Renal cortex interstitium (tissue), 11 donors: ENCODE data around the gene ATRIP. TPM values are rescaled to one million over a fixed set of nuclear protein-coding genes. Genes with fewer than 3 reads are reported as not detected.
"Not testable (repeated sequence)": the region's sequence is repeated elsewhere in the genome, so short reads cannot be mapped to it uniquely, and the experiment has no call there.

ENCODE experiments used
- DNase-seq, 11 donors: peaks; one replicate each; pipeline ENCODE4 v3.0.0-alpha.2; 2013; ENCODE audit warnings: low read depth in 9 of 11, low spot score in 4 of 11; ENCODE audit errors: extremely low read depth in 1 of 11
- polyA plus RNA-seq, 3 donors: library from polyadenylated mRNA; unstranded; fragments of 120-200 nt; gene quantifications; one replicate each; pipeline ENCODE4 v1.2.1, GENCODE V29; 2013; ENCODE audit not compliant: insufficient read length in 3 of 3

Gene ATRIP
- polyA plus RNA-seq, 3 donors = 12.7 to 14.9 (median 13.1) TPM

GRCh38 chr3:48459773-48460516 lies 13.4 kb downstream of the ATRIP start:
- no peak for DNase-seq

GRCh38 chr3:48460517-48460902 lies 14.0 kb downstream of the ATRIP start:
- no peak for DNase-seq

DNA sequence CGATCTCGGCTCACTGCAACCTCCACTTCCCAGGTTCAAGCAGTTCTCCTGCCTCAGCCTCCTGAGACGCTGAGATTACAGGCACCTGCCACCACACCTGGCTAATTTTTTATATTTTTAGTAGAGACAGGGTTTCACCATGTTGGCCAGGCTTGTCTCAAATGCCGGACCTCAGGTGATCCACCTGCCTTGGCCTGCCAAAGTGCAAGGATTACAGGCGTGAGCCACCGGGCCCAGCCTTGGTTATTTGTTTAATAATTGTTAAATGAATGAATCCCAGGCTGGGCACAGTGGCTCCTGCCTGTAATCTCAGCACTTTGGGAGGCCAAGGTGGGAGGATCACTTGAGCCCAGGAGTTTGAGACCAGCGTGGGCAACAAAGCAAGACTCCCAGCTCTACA lies 15.2 kb downstream of the ATRIP start:
- DNase-seq = not testable (repeated sequence)

GRCh38 chr3:48463703-48464102 lies 17.2 kb downstream of the ATRIP start:
- no peak for DNase-seq

DNA sequence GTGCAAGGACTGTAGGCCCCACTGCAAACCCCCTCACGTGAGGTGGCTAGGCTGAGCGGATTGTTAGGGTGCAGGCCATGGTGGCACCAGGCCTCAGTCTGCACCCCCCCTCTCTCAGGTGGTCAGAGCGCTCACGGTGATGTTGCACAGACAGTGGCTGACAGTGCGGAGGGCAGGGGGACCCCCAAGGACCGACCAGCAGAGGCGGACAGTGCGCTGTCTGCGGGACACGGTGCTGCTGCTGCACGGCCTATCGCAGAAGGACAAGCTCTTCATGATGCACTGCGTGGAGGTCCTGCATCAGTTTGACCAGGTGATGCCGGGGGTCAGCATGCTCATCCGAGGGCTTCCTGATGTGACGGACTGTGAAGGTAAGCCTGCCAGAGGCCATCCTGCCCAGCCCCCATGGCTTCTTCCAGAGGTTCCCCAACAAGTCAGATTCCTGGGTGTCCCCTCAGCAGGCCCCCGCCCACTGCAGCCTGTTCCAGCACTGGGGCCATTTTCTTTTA lies 18.2 kb downstream of the ATRIP start:
- no peak for DNase-seq

DNA sequence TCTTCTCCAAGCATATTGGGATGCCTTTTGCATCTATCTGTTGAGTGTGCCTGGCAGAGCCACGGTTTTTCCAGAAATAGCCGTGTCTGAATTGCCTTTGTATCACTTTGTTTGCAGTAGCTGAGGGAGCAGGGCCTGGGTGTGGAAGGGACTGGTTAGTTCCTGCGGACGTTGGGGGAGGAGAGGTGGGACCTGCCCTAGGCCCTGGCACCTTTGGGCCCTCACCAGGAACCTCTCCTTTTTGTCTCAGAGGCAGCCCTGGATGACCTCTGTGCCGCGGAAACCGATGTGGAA lies 18.6 kb downstream of the ATRIP start:
- peak in 1 of 11 donors; percentile 32 for DNase-seq

DNA sequence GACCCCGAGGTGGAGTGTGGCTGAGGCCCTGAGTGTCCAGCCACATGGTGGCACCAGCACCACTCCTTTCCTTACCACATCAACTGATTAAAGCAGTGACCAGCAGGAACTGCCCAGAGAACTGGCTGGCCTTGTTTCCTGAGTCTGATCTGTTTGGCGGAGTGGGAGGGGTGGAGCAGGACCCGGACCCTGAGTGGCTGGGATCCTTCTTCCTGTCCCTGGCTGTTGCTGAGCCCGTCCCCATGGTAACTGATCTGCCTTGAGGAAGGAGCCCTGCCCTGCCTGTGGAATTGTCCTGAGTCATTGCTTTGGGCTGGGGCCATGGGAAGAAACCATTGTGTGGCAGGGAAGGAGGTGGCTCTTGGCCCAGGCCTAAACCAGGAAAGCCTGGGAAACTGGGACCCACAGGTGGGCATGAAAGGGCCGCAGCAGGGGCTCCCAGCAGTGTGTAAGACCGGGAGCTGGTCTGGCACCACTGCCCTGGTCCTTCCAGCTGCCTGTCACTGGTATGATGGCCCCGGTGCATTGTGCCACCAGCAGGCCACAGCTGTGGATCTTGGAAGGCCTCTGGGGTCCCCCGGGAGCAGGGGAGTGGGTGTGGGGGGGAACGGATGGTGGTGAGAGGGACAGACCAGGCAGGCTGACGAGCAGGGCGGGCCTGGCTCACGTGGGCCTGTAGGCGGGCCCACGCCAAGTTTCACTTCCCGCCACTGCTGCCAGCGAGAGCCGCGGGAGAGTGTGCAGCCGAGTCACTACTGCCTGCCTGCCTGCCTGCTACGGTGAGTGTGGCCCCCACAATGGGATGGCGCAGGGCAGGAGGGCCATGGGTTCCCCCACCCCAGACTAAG lies 19.2 kb downstream of the ATRIP start:
- DNase-seq = peak; percentile 91 to 99 (median 97)

DNA sequence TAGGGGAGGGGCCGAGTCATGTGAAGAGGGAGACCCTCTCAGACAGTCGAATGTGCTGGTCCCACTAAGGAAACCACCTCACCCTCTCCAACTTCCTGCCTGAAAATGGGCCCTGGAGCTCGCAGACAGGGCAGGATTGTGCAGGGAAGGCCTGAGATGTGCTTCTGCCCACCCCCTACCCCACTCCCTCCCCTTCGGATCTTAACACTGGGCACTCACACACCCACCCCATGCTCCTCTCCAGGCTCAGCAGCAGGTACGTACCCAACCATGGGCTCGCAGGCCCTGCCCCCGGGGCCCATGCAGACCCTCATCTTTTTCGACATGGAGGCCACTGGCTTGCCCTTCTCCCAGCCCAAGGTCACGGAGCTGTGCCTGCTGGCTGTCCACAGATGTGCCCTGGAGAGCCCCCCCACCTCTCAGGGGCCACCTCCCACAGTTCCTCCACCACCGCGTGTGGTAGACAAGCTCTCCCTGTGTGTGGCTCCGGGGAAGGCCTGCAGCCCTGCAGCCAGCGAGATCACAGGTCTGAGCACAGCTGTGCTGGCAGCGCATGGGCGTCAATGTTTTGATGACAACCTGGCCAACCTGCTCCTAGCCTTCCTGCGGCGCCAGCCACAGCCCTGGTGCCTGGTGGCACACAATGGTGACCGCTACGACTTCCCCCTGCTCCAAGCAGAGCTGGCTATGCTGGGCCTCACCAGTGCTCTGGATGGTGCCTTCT lies 20.0 kb downstream of the ATRIP start:
- no peak for DNase-seq

DNA sequence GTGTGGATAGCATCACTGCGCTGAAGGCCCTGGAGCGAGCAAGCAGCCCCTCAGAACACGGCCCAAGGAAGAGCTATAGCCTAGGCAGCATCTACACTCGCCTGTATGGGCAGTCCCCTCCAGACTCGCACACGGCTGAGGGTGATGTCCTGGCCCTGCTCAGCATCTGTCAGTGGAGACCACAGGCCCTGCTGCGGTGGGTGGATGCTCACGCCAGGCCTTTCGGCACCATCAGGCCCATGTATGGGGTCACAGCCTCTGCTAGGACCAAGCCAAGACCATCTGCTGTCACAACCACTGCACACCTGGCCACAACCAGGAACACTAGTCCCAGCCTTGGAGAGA lies 20.5 kb downstream of the ATRIP start:
- DNase-seq = no peak

DNA sequence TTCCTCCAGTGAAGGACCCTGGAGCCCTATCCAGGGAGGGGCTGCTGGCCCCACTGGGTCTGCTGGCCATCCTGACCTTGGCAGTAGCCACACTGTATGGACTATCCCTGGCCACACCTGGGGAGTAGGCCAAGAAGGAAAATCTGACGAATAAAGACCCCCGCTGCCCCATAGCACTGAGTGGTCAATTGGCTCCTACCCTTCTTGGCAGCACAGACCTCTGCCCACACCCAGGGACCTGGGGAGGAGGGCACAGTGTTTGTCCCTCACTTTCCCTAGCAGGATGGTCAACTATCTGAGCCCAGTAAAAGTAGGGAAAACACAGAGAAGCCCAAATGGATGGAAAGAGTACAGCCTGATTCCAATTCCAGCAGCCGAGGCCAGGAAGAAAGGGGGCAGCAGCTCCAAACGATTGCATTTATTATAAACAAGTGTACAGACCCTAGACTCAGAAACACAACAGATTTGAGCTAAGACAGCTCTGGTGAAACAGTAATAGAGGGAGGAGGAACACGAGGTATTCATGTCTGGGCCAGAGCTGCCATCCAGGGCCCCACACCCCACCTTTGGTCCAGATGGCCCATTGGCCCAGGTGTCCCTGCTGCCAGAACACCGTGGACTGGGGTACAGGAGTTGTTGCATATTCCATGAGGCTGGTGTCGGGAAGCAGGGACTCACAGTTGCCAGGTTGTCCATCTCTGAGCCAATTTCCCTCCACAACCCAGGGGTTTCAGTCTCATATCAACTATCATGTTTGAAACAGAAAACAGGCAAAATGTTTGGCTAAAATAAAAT lies 21.1 kb downstream of the ATRIP start:
- DNase-seq = no peak

GRCh38 chr3:48468329-48468731 lies 21.8 kb downstream of the ATRIP start:
- DNase-seq = no peak

DNA sequence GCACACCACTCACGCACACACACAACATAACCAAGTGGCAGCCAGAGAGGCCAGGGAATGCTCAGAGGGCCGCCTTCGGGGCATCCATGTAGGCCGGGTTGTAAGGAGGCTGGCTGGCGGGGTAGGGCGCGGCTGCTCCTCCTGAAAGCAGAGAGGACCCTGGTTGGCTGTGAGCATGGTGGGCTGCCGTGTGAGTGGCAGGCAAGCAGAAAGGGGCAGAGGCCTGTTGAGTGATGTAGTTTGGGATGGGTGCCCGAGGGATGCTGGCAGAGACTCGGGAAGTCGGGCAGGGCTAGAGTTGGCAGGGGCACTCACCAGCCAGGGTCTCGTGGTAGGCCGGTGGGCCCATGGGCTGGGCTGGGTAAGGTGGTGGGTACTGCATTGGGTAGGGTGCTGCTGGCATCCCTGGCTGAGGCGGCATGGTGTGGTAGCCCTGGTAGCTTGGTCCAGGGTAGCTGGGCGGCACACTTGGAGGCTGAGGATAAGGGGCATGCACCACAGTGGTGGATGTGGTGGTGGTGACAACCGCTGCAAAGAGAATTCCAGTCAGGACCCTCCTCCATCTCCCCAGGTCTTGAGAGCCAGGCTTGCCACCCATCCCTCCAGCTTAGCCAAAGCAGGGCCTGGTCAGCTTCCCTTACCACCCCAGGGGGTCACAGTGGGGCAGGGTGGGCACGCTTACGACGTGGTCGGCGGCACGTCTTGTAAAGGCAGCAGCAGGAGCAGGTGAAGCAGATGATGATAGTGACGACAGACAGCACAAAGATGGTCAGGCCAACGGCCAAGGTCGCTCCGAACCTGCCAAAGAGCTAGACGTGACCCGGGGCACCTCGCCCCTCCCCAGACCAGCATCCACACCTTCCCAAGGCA lies 22.7 kb downstream of the ATRIP start:
- no peak for DNase-seq

DNA sequence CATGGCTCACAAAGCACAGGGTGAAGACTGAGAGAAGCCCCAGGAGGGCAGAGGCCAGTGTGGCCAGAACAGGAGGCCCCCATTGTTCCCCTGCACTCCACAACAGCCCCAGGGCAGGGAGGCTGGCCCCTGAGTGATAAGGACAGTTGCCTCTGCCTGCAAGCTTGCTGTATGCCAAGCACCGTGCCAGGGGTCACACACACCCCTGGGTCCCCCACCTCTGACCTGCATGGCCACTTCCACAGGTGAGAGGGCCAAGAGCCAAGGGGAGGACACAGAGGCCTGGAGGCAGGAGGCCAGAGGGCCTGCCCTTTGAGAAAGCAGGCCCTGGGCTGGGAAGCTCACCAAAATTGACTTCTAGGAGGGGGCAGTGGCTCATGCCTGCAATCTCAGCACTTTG lies 23.7 kb downstream of the ATRIP start:
- no peak for DNase-seq

DNA sequence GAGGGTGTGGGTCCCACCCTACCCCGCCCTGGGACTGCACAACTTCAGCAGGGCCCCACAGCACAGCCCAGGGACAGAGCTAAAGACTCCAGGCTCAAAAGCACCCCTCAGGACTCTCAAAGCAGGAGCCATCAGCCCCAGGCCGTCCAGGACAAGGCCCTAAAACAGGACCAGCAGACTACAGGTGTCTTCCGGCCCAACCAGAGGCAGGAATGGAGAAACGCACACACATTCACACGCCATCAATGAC lies 26.1 kb downstream of the ATRIP start:
- no peak for DNase-seq

DNA sequence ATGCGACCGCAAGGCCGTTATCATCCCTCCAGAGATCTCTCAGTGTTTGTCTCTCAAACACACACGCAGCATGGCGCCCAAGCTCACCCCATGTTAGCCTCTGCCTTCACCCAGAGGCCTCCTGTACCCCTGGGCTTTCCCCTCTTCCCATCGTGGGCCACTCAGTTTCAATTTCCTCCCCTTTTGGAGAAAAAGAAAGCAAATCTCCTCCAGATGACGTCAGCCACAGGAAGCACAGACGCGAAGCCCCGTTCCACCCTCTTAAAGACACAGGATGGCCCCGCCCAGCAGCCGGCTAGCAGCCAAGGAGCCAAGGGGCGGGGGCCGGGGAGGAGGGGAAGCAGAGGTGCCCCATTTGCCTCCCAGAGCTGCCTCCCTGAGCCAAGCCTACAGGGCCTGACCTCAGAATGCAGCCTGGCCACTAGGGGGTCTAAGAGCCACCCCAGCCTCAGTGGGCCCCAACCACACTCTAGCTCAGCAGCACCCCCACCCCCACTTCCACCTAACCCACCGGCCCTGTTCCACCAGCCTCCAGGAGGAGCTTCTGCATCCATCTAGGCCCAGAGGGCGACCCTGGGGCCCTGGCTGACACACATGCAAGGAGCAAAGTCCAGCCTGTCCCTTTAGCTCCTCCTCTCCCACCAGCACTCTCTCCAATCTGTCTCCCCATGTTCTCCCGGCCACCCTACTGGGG lies 26.5 kb downstream of the ATRIP start:
- peak; percentile 72 to 91 (median 85) for DNase-seq

GRCh38 chr3:48473617-48473952 lies 27.0 kb downstream of the ATRIP start:
- no peak for DNase-seq

DNA sequence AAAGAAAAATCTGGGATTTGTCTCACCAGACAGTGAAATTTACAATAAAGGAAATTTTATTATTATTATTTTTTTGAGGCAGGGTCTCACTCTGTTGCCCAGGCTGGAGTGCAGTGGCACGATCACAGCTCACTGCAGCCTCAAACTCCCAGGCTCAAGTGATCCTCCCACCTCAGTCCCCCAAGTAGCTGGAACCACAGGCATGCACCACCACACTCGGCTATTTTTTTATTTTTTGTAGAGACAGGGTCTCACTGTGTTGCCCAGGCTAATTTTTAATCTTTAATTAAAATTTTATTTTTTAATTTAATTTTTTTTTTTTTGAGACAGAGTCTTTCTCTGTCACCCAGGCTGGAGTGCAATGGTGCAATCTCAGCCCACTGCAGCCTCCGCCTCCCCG lies 27.5 kb downstream of the ATRIP start:
- DNase-seq = not testable (repeated sequence)

- no peak for DNase-seq
These were observed 28.1 kb downstream of the ATRIP start for GRCh38 chr3:48474619-48475018.
